Breast epithelium (tissue), 4 donors: ENCODE measurements around the gene IER5. TPM values are rescaled to one million over a fixed set of nuclear protein-coding genes. Genes with fewer than 3 reads are reported as not detected.

Source experiments
- DNase-seq, 2 donors: peaks; one replicate each; pipeline ENCODE4 v3.0.0-alpha.2; 2019; ENCODE audit warnings: low spot score in 2 of 2
- H3K27ac ChIP-seq, 2 donors: fragments of 200-600 bp; sonication (generic) in 1 of 2; one replicate each; pipeline ENCODE4 v1.5.1; 2016 to 2019; ENCODE audit warnings: mild to moderate bottlenecking in 1 of 2
- H3K27me3 ChIP-seq, 2 donors: fragments of 200-600 bp; sonication (generic) in 1 of 2; one replicate each; pipeline versions ENCODE4 v1.5.1 to v1.6.0; 2017 to 2019; ENCODE audit warnings: control low read depth in 1 of 2, mild to moderate bottlenecking in 1 of 2
- H3K36me3 ChIP-seq: fragments of 200-600 bp; one replicate; pipeline ENCODE4 v1.5.1; 2019
- H3K4me1 ChIP-seq, 2 donors: fragments of 200-600 bp; sonication (generic); one replicate each; pipeline ENCODE4 v1.5.1; 2016 to 2019; ENCODE audit warnings: control low read depth in 1 of 2
- H3K4me3 ChIP-seq, 3 donors: fragments of 200-600 bp; sonication (generic); 1 replicate in 2 of 3; 2 replicates in 1 of 3; pipeline ENCODE4 v1.5.1; 2016 to 2019; ENCODE audit warnings: mild to moderate bottlenecking in 3 of 3, moderate library complexity in 2 of 3
- H3K9me3 ChIP-seq, 2 donors: fragments of 200-600 bp; sonication (generic) in 1 of 2; one replicate each; pipeline ENCODE4 v1.5.1; 2016 to 2019; ENCODE audit warnings: control low read depth in 1 of 2
- CTCF ChIP-seq, 3 donors: fragments of 450-650 bp; IDR thresholded peaks; one replicate each; pipeline ENCODE4 v1.5.1; 2016 to 2017; ENCODE audit warnings: antibody characterized with exemption in 3 of 3, mild to moderate bottlenecking in 3 of 3, moderate library complexity in 3 of 3
- POLR2A ChIP-seq: fragments of 450-650 bp; IDR thresholded peaks from one replicate; pipeline ENCODE4 v1.6.1; 2016; ENCODE audit warnings: antibody characterized with exemption, mild to moderate bottlenecking, moderate library complexity
- POLR2AphosphoS5 ChIP-seq, 3 donors: sonication (generic); formaldehyde crosslinking; IDR thresholded peaks; one replicate each; pipeline ENCODE4 v1.6.1; 2017; ENCODE audit warnings: antibody characterized with exemption in 3 of 3
- intact Hi-C: fragments of 100-400 bp; cut with DNase I; formaldehyde crosslinking; loops from one replicate; pipeline ENCODE4 v1.15.1; 2023; ENCODE audit warnings: low total_unique reads
- total RNA-seq, 3 donors: library from RNA; depleted of rRNA; stranded (reverse); fragments of >200 nt; gene quantifications; one replicate each; pipeline ENCODE4 v1.1.0, GENCODE V29; 2016

IER5 gene
- total RNA-seq, 3 donors from 2014 or later: 6.9 to 19.7 (median 18.1) TPM

- H3K4me3 ChIP-seq: no peak overlapping the region
- no peaks in the 10 kb centered on the region for H3K27me3 ChIP-seq
- H3K36me3 ChIP-seq: no peaks in the 10 kb centered on the region
- peaks cover 6 to 27% of the 10 kb centered on the region in 2 donors for H3K4me1 ChIP-seq
- DNase-seq: no peak
- H3K27ac ChIP-seq: peak overlapping the region; percentile 26 to 72
- TF ChIP-seq POLR2AphosphoS5 (IDR thresholded peaks at IDR 0.05): no peak
- TF ChIP-seq CTCF (IDR thresholded peaks at IDR 0.05): no peak
- no peak for TF ChIP-seq POLR2A
- no peaks in the 10 kb centered on the region for H3K9me3 ChIP-seq
- intact Hi-C loops: no loop called here
Measured at GRCh38 chr1:181101581-181102226, 13.2 kb downstream of the IER5 start.

GRCh38 chr1:181102841-181103240, 14.3 kb downstream of the IER5 start:
- no peaks in the 10 kb centered on the region for H3K9me3 ChIP-seq
- H3K4me1 ChIP-seq: peaks cover 6 to 22% of the 10 kb centered on the region in 2 donors
- H3K27me3 ChIP-seq: no peaks in the 10 kb centered on the region
- no peak for DNase-seq
- H3K27ac ChIP-seq: peak overlapping the region; percentile 29 to 38
- TF ChIP-seq CTCF (IDR thresholded peaks at IDR 0.05) (no peak), POLR2A (no peak), POLR2AphosphoS5 (IDR thresholded peaks at IDR 0.05) (no peak)
- H3K4me3 ChIP-seq: no peak overlapping the region
- intact Hi-C loops: no loop called here
- no peaks in the 10 kb centered on the region for H3K36me3 ChIP-seq

GRCh38 chr1:181103399-181103798, 14.9 kb downstream of the IER5 start:
- Histone ChIP-seq H3K27ac (peak overlapping the region; percentile 5 to 38), H3K36me3 (no peaks in the 10 kb centered on the region), H3K4me1 (peaks cover 6 to 22% of the 10 kb centered on the region in 2 donors), H3K4me3 (no peak overlapping the region), H3K27me3 (no peaks in the 10 kb centered on the region), H3K9me3 (no peaks in the 10 kb centered on the region)
- no peak for TF ChIP-seq POLR2AphosphoS5 (IDR thresholded peaks at IDR 0.05)
- no peak for TF ChIP-seq POLR2A
- TF ChIP-seq CTCF (IDR thresholded peaks at IDR 0.05): no peak
- no peak for DNase-seq
- intact Hi-C loops: no loop called here

- intact Hi-C loops: no loop called here
- peak in 1 of 2 donors; percentile 52 for DNase-seq
- peak overlapping the region; percentile 60 to 94 (median 77) for H3K4me3 ChIP-seq
- peak in 1 of 3 donors; percentile 33 for TF ChIP-seq CTCF (IDR thresholded peaks at IDR 0.05)
- TF ChIP-seq POLR2A: no peak
- TF ChIP-seq POLR2AphosphoS5 (IDR thresholded peaks at IDR 0.05): no peak
- peak overlapping the region; percentile 96 for H3K27ac ChIP-seq
- no peaks in the 10 kb centered on the region for H3K36me3 ChIP-seq
- H3K4me1 ChIP-seq: peaks cover 2 to 22% of the 10 kb centered on the region in 2 donors
- H3K27me3 ChIP-seq: no peaks in the 10 kb centered on the region
- no peaks in the 10 kb centered on the region for H3K9me3 ChIP-seq
Measured at GRCh38 chr1:181104042-181104789, 15.7 kb downstream of the IER5 start.

- peak overlapping the region; percentile 96 for H3K27ac ChIP-seq
- H3K4me3 ChIP-seq: peak overlapping the region; percentile 60 to 94 (median 77)
- peak in 1 of 3 donors; percentile 64 for TF ChIP-seq POLR2AphosphoS5 (IDR thresholded peaks at IDR 0.05)
- TF ChIP-seq CTCF (IDR thresholded peaks at IDR 0.05): peak in 1 of 3 donors; percentile 57
- TF ChIP-seq POLR2A: no peak
- DNase-seq: no peak
- H3K4me1 ChIP-seq: peaks cover 0 to 22% of the 10 kb centered on the region in 2 donors
- no peaks in the 10 kb centered on the region for H3K27me3 ChIP-seq
- H3K36me3 ChIP-seq: no peaks in the 10 kb centered on the region
- intact Hi-C loops: no loop called here
- H3K9me3 ChIP-seq: no peaks in the 10 kb centered on the region
Measured at GRCh38 chr1:181104790-181105133, 16.3 kb downstream of the IER5 start.
